Measurements from ENCODE around the gene NEK1. TPM values are rescaled to one million over a fixed set of nuclear protein-coding genes. Genes with fewer than 3 reads are reported as not detected.

The NEK1 gene
- total and polyA plus RNA-seq, 2 donors (not counting 3 experiments of a cell fraction or from before 2014, with no cell fraction given): 2.6 to 10.1 TPM

DNA sequence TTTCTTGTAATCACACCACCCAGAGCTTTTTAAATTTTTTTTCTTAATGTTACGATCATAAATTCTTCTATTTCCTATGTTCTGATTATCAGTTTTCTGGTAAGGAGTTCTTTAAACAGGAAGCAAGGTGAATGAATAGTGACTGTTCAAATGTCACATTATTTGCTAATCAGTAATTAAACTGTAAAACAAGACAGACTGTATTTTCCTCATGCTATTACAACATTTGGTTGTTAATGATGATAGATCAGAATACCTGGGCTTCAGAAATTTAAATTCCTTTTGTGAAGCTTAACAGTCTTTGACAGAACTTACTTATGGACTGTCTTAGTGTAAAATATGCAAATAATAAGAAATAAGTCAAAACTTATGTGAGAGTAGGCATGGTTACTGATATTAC is 49.4 kb upstream of the NEK1 start:
- Histone ChIP-seq H3K4me1 (ENCODE audit: control insufficient read depth, extremely low read depth, insufficient read depth, low read length) (peaks cover 58% of the 10 kb centered on the region), H3K9me1 (replicated peaks; ENCODE audit: control insufficient read depth, extremely low read depth, insufficient read depth, low read length) (peaks cover 2% of the 10 kb centered on the region), H3K27me3 (ENCODE audit: control insufficient read depth in 2 of 2, insufficient read depth in 2 of 2, low read length in 2 of 2) (no peaks in the 10 kb centered on the region), H3K9me3 (replicated peaks; ENCODE audit: control insufficient read depth, insufficient read depth, low read length) (no peaks in the 10 kb centered on the region), H3K27ac (ENCODE audit: insufficient read depth, low read depth, low read length) (peak overlapping the region; percentile 43), H2AFZ (ENCODE audit: low read depth, low read length) (no peak overlapping the region), H3K4me2 (ENCODE audit: insufficient read depth, low read length) (peak overlapping the region; percentile 13), H3K79me2 (ENCODE audit: control insufficient read depth, insufficient read depth, low read length) (peaks cover 17% of the 10 kb centered on the region), H4K20me1 (replicated peaks; ENCODE audit: control insufficient read depth, extremely low read depth, insufficient read depth, low read length) (no peaks in the 10 kb centered on the region), H3K4me3 (replicated peaks in 1 of 3; ENCODE audit: insufficient read depth in 1 of 3, low read depth in 1 of 3, low read length in 3 of 3) (no peak overlapping the region), H3K9ac (replicated peaks; ENCODE audit: extremely low read depth, insufficient read depth, low read length) (peak overlapping the region; percentile 13), H3K36me3 (ENCODE audit: control insufficient read depth in 2 of 2, extremely low read depth in 1 of 2, insufficient read depth in 2 of 2, low read length in 2 of 2) (peaks cover 0 to 2% of the 10 kb centered on the region in 2 experiments)
- intact Hi-C loops (cut with micrococcal nuclease) (loop anchor here (5.0 kb wide), 1 partner anchor 56 kb away; no protein-coding TSS in a partner anchor), dilution Hi-C loops (cut with MboI; ENCODE audit: extremely low pct_ligation_motif_present, low sequenced_read_pairs) (no loop called here)
- DNase-seq (ENCODE audit: low read depth, low spot score) (no peak), FAIRE-seq (no peak)
- BruUV-seq (replicated peaks): no TSS peak
- ChIA-PET POLR2A (interaction anchor here (0.6 kb wide), 1 partner anchor 23 kb away, joined by 3 read pairs; no protein-coding TSS in a partner anchor), CTCF (interaction anchor here (1.0 to 1.9 kb wide), 4 partner anchors 11 to 49 kb away, joined by 3 to 10 read pairs (median 4); partner anchors contain the start of genes CLCN3 and NEK1)
- no peak for TF ChIP-seq MAX (IDR thresholded peaks at IDR 0.05; ENCODE audit: insufficient read depth, insufficient read length)
- no peak for TF ChIP-seq EZH2 (IDR thresholded peaks at IDR 0.05; ENCODE audit: borderline replicate concordance, low read depth, low read length, severe bottlenecking)
- TF ChIP-seq MYC (IDR thresholded peaks at IDR 0.05; ENCODE audit: low read depth, low read length): no peak
- TF ChIP-seq CTCF (IDR thresholded peaks at IDR 0.05; ENCODE audit: extremely low read depth in 1 of 2, insufficient read depth in 1 of 2, low read depth in 1 of 2, low read length in 2 of 2): no peak
- no peak for TF ChIP-seq POLR2A (IDR thresholded peaks at IDR 0.05; ENCODE audit: low read depth, low read length)
- no peak for TF ChIP-seq POLR2AphosphoS5 (IDR thresholded peaks at IDR 0.05; ENCODE audit: insufficient read depth, low read depth, low read length)
- no peak for TF ChIP-seq JUN (IDR thresholded peaks at IDR 0.05; ENCODE audit: borderline replicate concordance, insufficient read depth, insufficient read length, low read depth)
- no peak for TF ChIP-seq FOS (IDR thresholded peaks at IDR 0.05; ENCODE audit: borderline replicate concordance, insufficient read depth, low read length)
- no peak for TF ChIP-seq GATA2 (IDR thresholded peaks at IDR 0.05; ENCODE audit: insufficient read depth, insufficient read length, low read depth, low read length)

All from endothelial cell of umbilical vein (primary cell).